ENCODE measurements around the gene DCBLD2. TPM values are rescaled to one million over a fixed set of nuclear protein-coding genes. Genes with fewer than 3 reads are reported as not detected.

DCBLD2 gene
- total RNA-seq, 1 donor from 2014 or later, result 51.2 TPM

DNA sequence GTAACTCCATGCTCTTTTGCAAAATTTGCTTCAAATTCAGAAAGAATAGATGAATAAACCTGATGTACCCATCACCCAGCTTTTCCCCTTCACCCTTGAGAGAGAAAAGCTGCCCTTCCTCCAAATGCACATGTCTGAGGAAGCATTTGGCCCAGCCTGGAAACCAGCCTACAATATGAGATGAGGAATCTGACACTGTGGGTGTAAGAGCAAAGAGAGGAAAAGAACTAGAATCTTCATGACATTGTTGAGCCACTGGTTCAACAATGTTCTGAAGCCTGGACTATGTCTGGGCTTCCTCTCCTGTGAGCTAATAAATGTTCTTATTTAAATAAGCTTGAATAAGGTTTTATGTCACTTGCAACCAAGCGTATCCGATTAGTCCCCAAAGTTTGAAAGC lies 18.7 kb upstream of the DCBLD2 start:
- Mint-ChIP-seq H3K36me3 (no peaks in the 10 kb centered on the region), H3K27ac (no peak overlapping the region), H3K27me3 (no peaks in the 10 kb centered on the region), H3K9me3 (no peaks in the 10 kb centered on the region), H3K4me3 (no peak overlapping the region), H3K4me1 (ENCODE audit: unreplicated experiment) (no peaks in the 10 kb centered on the region)
- no peak for DNase-seq (ENCODE audit: extremely low spot score, unreplicated experiment)
- no peak for TF ChIP-seq CTCF (conservative IDR thresholded peaks at IDR 0.05)

GRCh38 chr3:98918586-98918985 lies 17.1 kb upstream of the DCBLD2 start:
- Mint-ChIP-seq H3K4me3 (no peak overlapping the region), H3K27me3 (no peaks in the 10 kb centered on the region), H3K4me1 (ENCODE audit: unreplicated experiment) (no peaks in the 10 kb centered on the region), H3K36me3 (no peaks in the 10 kb centered on the region), H3K9me3 (no peaks in the 10 kb centered on the region), H3K27ac (no peak overlapping the region)
- DNase-seq (ENCODE audit: extremely low spot score, unreplicated experiment), result no peak
- TF ChIP-seq CTCF (conservative IDR thresholded peaks at IDR 0.05), result no peak

DNA sequence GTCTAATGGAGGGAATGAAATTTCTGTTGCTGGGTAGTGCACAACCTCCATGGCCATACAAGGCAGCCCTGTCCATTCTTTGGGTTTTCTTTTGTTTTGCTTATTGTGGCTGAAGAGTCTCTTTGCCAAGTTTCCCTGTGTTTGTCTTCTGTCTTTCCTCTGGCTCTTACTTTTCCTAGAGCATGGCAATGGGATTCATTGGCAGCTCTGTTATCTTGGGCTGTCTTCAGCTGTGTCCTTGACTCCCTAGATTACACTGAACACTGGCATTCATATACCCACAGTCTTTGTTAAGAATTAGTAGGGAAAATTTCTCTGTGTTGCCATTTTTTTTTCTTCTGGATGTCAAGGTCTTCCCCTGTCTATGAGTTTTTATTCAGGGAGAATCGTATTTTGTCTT lies 16.1 kb upstream of the DCBLD2 start:
- no peaks in the 10 kb centered on the region for H3K27me3 Mint-ChIP-seq
- H3K9me3 Mint-ChIP-seq, result no peaks in the 10 kb centered on the region
- no peak for DNase-seq (ENCODE audit: extremely low spot score, unreplicated experiment)
- no peak overlapping the region for H3K27ac Mint-ChIP-seq
- no peaks in the 10 kb centered on the region for H3K4me1 Mint-ChIP-seq (ENCODE audit: unreplicated experiment)
- no peak for TF ChIP-seq CTCF (conservative IDR thresholded peaks at IDR 0.05)
- no peaks in the 10 kb centered on the region for H3K36me3 Mint-ChIP-seq
- H3K4me3 Mint-ChIP-seq, result no peak overlapping the region

GRCh38 chr3:98914210-98915080 lies 12.9 kb upstream of the DCBLD2 start:
- Mint-ChIP-seq H3K36me3 (no peaks in the 10 kb centered on the region), H3K9me3 (peaks cover 12% of the 10 kb centered on the region), H3K4me1 (ENCODE audit: unreplicated experiment) (no peaks in the 10 kb centered on the region), H3K4me3 (no peak overlapping the region), H3K27ac (no peak overlapping the region), H3K27me3 (no peaks in the 10 kb centered on the region)
- no peak for TF ChIP-seq CTCF (conservative IDR thresholded peaks at IDR 0.05)
- DNase-seq (ENCODE audit: extremely low spot score, unreplicated experiment), result no peak

- Mint-ChIP-seq H3K36me3 (no peaks in the 10 kb centered on the region), H3K4me3 (no peak overlapping the region), H3K27ac (no peak overlapping the region), H3K4me1 (ENCODE audit: unreplicated experiment) (no peaks in the 10 kb centered on the region), H3K27me3 (no peaks in the 10 kb centered on the region), H3K9me3 (peaks cover 13% of the 10 kb centered on the region)
- TF ChIP-seq CTCF (conservative IDR thresholded peaks at IDR 0.05), result no peak
- no peak for DNase-seq (ENCODE audit: extremely low spot score, unreplicated experiment)
Observed at GRCh38 chr3:98912448-98912847, 11.0 kb upstream of the DCBLD2 start.

Measured in type B pancreatic cell (in vitro differentiated cells).